Stimulated activated CD4-positive, alpha-beta T cell treated with anti-CD3 and anti-CD28 coated beads, Interleukin-15, amount 100 ng/mL, for 48 hours (primary cell): ENCODE results near the gene BOC.

ENCODE experiments used
- DNase-seq, 2 donors: peaks; one replicate each; pipeline ENCODE4 v3.0.0-alpha.2; 2020; ENCODE audit warnings: low read depth in 2 of 2

The BOC gene

GRCh38 chr3:113251817-113252216, 40.5 kb downstream of the BOC start:
- no peak for DNase-seq

GRCh38 chr3:113252553-113252952, 41.2 kb downstream of the BOC start:
- DNase-seq, result no peak

DNA sequence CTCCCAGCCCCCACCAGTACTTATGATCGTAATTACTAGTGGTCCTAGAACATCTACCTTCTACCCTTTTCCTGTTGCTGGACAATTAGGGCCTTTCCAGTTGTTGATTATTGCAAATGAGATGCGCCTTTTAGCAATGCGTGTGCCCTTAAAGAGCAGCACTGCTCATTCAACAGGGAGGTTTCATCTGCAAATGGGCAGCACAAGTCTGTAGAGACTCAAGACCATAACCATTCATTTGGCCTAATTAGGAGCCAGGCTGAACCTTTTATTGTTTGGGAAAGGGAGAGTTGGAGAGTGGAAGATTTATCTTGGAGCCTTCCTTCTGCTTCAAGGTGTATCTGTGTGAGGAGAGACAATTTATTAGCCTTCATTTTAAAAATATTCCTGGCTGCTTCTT, 42.3 kb downstream of the BOC start:
- no peak for DNase-seq

- no peak for DNase-seq
These were observed 43.0 kb downstream of the BOC start for GRCh38 chr3:113254171-113254947.

- DNase-seq, result no peak
These were observed 43.9 kb downstream of the BOC start for GRCh38 chr3:113255100-113255853.

- DNase-seq, result no peak
These were observed 44.7 kb downstream of the BOC start for GRCh38 chr3:113255854-113256615.

DNA sequence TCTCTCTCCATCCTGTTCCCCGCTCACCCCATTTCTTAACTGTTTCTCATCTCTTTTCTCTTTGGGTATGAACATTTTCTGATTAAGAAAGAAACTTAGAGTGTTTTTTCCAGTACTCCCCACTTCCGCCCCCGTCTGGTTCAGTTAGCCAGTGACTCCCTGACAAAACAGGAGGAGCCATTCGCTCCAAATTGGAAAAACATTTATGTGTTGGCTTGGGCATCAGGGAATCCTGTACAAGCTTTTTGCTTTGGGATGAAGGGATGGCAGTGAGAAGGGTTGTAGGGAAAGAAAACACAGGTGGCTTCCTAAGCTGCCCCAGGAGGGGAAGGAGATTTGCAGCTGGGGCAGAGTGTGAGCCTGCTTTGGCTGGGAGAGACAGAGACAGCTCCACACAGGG, 47.0 kb downstream of the BOC start:
- no peak for DNase-seq

DNA sequence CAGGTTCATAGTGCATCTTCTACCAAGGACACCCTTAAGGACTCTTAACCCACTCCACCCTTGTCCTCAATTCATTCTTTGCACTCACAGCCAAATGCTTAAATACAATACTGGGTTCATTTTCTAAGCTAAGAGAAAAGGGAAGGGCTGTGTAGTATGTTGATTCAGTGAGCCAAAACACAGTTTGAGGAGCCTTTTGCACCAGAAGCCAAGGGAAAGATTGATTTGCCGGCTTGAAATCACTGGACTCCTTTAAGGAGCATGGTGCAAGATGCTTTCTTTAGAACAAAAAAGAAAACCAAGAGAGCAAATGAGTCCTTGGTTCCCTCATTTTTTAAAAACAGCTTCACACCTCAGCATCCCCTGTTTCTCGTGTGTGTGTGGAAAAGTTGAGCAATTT, 47.8 kb downstream of the BOC start:
- no peak for DNase-seq

DNA sequence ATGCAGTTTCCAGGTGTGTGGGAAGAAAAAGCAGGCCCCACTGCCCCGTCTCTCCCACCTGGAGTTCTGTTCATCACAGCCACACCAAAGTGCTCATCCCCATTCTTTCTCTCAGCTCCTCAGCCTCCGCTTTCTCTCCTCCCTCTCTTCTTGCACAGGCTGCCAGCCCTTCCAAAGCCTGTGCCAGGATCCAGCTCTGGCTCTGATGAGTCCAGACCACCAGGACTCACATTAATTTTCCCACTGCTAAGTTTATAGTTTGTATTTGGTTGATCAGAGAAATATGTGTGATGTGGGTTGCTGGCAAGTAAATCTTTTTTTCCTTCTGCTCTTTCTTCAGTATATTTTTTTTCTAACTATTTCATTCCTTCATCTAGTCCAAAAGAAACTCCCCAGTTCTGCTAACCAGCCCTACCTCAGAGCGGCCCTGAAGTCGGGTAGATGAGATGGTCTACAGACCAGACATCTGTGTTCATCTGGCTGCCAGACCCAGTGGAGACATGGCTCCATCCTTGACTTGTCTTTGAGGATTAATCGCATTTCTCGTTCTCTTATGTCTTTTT, 49.8 kb downstream of the BOC start:
- DNase-seq, result no peak

GRCh38 chr3:113261626-113262303, 50.4 kb downstream of the BOC start:
- DNase-seq, result no peak

- DNase-seq, result no peak
These were observed 50.9 kb downstream of the BOC start for GRCh38 chr3:113262304-113262665.

DNA sequence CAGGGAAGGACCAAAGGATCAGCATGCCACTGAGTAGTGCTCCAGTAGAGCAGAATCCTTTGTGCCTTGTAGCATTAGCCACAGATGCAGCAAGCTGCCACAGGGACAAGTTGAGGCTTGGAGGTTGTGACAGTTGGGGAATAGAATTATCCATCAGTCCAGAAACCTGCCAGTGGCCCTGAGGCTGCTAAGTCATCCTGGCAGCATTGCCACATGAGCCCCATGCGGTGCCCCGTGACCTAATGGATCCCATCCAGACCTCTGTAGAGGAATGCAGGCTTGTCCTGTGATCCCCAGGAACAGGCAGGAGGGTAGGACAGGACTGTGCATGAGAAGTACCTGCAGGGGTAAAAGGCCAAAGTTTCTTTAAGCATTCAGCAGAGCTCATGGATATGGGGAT, 51.7 kb downstream of the BOC start:
- DNase-seq, result no peak

GRCh38 chr3:113263778-113264177, 52.4 kb downstream of the BOC start:
- DNase-seq, result no peak

DNA sequence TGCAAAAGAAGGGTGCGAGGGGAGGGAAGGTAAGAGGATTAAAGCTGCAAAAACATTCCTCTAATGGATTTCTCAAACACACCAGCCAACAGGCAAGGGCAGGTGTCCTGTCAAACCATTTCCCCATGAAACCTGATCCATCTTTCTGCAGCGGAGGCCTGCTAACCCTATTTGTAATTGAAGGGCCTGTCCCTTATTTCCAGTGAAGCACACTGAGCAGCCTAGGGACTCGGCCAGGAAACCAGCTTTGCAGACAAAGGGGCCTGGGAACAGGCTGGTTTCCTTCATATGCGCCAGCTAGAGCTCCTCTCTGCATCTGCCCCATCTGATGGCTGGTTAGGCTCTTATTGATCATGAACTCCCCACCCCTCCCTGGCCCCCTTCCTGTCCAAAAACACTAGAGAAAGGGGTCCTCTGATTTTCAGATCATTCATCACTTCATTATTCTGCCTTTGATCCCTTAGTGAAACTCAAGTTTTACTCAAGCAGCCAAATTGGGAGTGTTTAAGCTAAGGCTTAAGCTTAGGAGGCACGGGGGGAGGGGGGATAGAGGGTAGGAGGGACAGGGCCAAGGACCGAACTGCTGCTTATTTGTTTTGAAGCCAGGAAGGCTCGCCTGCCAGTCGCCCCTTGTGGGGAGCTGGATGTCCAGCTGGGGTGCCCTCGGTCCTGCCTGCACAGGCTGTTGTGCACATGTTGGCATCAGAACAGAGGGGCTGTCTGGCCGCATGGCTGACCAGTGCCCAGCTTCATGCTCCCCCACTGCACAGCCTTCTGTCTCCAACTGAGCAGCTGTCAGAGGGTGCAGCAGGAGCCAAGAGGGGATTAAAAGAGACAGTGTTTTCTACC, 53.1 kb downstream of the BOC start:
- DNase-seq, result no peak

DNA sequence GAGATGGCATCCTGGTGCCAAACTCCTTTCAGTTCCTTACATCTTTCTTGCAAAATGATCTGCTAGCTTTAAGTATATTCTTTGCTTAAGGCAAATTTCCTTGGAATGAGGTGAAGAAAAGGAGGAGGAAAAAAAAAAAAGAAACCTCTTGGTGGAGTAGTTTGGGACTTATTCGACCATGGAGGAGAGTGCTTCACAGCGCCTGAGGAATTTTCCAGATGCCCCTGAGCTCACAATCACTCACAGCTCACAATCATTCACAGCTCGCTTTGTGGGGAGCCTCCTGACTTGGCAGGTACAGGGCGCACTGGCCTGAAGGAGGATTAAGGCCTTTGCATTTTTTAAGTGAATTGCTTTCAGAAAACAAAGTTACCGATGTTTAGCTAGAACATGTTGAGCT, 53.9 kb downstream of the BOC start:
- no peak for DNase-seq

GRCh38 chr3:113266738-113267137, 55.4 kb downstream of the BOC start:
- DNase-seq, result no peak

DNA sequence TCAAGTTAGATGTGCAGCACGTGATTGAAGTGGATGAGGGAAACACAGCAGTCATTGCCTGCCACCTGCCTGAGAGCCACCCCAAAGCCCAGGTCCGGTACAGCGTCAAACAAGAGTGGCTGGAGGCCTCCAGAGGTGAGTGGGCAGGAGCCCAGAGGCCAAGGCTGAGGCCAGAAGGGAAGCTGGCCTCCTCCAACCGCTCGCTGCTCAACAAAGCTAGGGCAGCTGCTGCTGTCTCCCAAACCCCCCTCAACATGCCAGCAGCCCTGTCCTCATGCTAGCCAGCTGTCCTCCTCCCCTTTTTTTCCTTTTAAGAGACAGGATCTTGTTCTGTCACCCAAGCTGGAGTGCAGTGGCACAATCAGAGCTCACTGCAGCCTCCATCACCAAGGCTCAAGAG, 57.0 kb downstream of the BOC start:
- no peak for DNase-seq

DNA sequence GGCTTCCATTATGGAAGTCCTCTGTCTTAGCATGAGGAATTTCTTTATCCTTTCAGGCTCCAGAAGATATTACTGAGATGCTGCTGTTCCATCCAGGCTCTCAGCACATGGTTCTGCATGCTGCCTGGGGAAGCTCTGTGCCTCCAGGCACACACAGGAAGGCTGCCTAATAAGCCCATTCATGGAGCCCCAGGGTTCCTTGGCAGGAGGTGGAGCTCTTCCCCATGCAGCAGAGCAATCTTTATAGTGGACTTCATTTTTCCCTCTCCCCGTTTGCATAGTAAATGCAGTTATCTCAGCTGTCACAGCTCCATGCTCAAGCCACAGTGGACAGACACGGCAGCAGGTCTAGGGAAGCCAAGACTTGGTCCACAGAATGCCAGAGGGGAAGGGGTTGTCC, 57.6 kb downstream of the BOC start:
- DNase-seq, result no peak

- DNase-seq, result no peak
These were observed 58.3 kb downstream of the BOC start for GRCh38 chr3:113269661-113270060.

DNA sequence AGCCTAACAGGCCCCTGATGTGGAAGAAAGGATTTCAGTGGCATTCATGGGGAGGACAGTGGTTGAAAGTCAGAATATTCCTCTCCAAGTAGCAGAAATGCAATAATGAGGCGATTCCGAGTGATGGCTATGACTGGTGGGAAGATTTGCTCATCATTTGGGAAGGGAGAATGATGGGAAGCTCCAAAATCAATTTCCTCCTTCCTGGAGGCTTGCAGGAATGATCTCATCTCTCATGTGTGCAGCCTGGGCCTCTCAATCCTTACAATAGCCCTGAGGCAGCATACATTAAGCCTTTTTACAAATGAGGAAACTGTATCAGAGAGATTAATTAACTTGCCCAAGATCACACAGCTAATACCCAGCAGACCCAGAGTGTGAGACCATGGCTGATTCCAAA, 58.7 kb downstream of the BOC start:
- DNase-seq, result no peak

DNA sequence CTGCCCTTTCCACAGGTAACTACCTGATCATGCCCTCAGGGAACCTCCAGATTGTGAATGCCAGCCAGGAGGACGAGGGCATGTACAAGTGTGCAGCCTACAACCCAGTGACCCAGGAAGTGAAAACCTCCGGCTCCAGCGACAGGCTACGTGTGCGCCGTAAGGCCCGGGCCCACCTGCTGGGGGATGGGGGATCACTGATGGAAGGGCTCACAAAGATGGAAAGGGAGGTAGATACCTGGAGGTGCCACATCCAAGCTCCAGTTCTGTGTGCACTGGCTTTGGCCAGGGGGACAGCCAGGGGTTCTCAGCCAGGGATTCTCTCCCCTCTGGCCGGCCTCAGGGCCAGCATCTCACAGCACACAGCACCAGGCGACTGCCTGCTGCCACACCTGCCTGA, 59.4 kb downstream of the BOC start:
- DNase-seq, result no peak
